Lower lobe of right lung (tissue), 2 donors: ENCODE results near the gene LAMC1. TPM values are rescaled to one million over a fixed set of nuclear protein-coding genes. Genes with fewer than 3 reads are reported as not detected.

ENCODE experiments used
- ATAC-seq, 2 donors: fragments of 200-7000 bp; cut with Tn5 transposase; one replicate each; pipeline ENCODE4 v1.9.1; 2020 to 2022; ENCODE audit warnings: mild to moderate bottlenecking in 2 of 2, moderate library complexity in 2 of 2
- DNase-seq: peaks from one replicate; pipeline ENCODE4 v3.0.0-alpha.2; 2020
- H3K27ac ChIP-seq: fragments of 200-600 bp; one replicate; pipeline ENCODE4 v1.8.0; 2022
- H3K27me3 ChIP-seq: fragments of 200-600 bp; one replicate; pipeline ENCODE4 v1.8.0; 2022; ENCODE audit warnings: low read depth
- H3K36me3 ChIP-seq: fragments of 200-600 bp; one replicate; pipeline ENCODE4 v1.8.0; 2022; ENCODE audit warnings: mild to moderate bottlenecking
- H3K4me1 ChIP-seq: fragments of 200-600 bp; one replicate; pipeline ENCODE4 v1.8.0; 2022
- H3K4me3 ChIP-seq: fragments of 200-600 bp; one replicate; pipeline ENCODE4 v1.8.0; 2022; ENCODE audit warnings: mild to moderate bottlenecking
- H3K9me3 ChIP-seq: fragments of 200-600 bp; one replicate; pipeline ENCODE4 v1.8.0; 2022
- intact Hi-C: fragments of 100-400 bp; cut with DNase I; formaldehyde crosslinking; loops from one replicate; pipeline ENCODE4 v1.11.0; 2022
- total RNA-seq: library from RNA; stranded (reverse); fragmentation: NEBNext Ultra II Directional; extraction: Animal tissue kit (Norgen Biotek cat#: 25700); gene quantifications from one replicate; pipeline ENCODE4 v1.2.1, GENCODE V29; 2021
- TF ChIP-seq, protein P1 (sequence below): fragments of 200-600 bp; IDR thresholded peaks from one replicate; pipeline ENCODE4 v1.8.0; 2022; ENCODE audit warnings: antibody characterized with exemption, mild to moderate bottlenecking
- donor health status: DM: no; HTN: yes; CAD: no; lungs with severe emphysema.

Gene LAMC1
- total RNA-seq, 1 donor from 2014 or later, result 96.9 TPM

DNA sequence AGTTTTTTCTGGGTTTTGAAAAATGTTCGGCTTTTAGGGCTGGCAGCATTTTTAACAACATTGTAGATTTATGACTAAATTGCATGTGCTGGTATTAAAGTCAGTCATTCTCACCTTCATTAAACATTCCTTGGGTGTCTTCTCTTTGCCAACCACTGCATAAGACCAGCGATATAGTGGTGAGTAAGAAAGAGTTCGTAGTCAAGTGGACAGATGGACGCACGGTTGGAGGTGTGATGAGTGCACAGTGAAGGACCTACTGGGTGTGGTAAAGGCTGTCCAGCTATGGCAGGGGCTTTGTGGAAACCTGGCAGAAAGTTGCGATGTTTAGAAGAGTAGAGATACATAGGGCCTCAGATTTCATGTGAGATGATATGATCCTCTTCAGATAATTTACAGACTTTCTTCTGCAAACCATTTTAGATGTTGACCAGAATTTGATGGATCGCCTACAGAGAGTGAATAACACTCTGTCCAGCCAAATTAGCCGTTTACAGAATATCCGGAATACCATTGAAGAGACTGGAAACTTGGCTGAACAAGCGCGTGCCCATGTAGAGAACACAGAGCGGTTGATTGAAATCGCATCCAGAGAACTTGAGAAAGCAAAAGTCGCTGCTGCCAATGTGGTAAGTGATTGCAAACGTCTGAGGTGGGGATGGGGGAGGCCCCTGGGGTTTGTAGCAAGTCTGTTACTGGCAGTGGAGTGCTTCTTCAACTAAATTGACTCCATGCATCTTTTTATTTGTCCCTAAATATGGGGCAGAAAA is 106.9 kb downstream of the LAMC1 start:
- Histone ChIP-seq H3K27me3 (no peaks in the 10 kb centered on the region), H3K4me1 (peaks cover 19% of the 10 kb centered on the region), H3K27ac (no peak overlapping the region), H3K4me3 (no peak overlapping the region), H3K9me3 (no peaks in the 10 kb centered on the region), H3K36me3 (peaks cover 95% of the 10 kb centered on the region)
- intact Hi-C loops, result no loop called here
- TF ChIP-seq, protein P1, sequence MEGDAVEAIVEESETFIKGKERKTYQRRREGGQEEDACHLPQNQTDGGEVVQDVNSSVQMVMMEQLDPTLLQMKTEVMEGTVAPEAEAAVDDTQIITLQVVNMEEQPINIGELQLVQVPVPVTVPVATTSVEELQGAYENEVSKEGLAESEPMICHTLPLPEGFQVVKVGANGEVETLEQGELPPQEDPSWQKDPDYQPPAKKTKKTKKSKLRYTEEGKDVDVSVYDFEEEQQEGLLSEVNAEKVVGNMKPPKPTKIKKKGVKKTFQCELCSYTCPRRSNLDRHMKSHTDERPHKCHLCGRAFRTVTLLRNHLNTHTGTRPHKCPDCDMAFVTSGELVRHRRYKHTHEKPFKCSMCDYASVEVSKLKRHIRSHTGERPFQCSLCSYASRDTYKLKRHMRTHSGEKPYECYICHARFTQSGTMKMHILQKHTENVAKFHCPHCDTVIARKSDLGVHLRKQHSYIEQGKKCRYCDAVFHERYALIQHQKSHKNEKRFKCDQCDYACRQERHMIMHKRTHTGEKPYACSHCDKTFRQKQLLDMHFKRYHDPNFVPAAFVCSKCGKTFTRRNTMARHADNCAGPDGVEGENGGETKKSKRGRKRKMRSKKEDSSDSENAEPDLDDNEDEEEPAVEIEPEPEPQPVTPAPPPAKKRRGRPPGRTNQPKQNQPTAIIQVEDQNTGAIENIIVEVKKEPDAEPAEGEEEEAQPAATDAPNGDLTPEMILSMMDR, result no peak
- DNase-seq (no peak), ATAC-seq (no peak)

DNA sequence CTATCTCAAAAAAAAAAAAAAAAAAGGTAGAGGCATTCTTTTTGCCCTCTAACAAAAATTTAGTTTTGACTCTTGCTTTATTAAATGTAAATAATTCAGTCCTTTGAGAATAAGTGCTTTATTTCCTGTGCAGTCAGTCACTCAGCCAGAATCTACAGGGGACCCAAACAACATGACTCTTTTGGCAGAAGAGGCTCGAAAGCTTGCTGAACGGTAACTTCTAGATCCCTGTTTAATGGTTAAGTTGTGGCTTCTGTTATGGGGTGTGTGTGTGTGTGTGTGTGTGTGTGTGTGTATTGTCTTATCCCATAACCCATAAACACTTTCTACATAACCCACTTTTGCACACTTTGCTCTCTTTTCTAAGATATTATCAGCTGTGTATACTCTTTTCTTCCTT is 107.9 kb downstream of the LAMC1 start:
- no peak for ATAC-seq
- Histone ChIP-seq H3K9me3 (no peaks in the 10 kb centered on the region), H3K4me3 (no peak overlapping the region), H3K27ac (no peak overlapping the region), H3K4me1 (peaks cover 9% of the 10 kb centered on the region), H3K27me3 (no peaks in the 10 kb centered on the region), H3K36me3 (peaks cover 99% of the 10 kb centered on the region)
- no peak for DNase-seq
- intact Hi-C loops, result no loop called here
- TF ChIP-seq, protein P1, result no peak

DNA sequence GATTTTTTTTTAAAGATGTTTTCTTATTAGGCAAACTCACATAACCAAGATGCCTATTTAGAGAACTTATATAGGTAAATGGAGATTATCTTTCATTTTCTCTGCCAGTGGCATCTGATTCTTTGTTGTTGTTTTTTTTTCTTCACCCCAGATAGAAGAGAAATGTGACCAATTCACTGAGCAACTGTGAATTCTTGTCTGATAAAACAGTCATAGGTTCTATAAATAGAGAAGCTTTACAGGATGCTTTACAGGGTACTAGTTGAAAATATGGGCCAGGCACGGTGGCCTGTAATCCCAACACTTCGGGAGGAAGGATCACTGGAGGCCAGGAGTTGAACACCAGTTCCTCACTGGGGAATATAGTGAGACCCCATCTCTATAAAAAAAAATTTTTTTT is 112.1 kb downstream of the LAMC1 start:
- DNase-seq (no peak), ATAC-seq (no peak)
- no peaks in the 10 kb centered on the region for H3K27me3 ChIP-seq
- H3K4me3 ChIP-seq, result no peak overlapping the region
- TF ChIP-seq, protein P1, result no peak
- peaks cover 15% of the 10 kb centered on the region for H3K4me1 ChIP-seq
- no peak overlapping the region for H3K27ac ChIP-seq
- intact Hi-C loops, result no loop called here
- H3K9me3 ChIP-seq, result no peaks in the 10 kb centered on the region
- peaks cover 82% of the 10 kb centered on the region for H3K36me3 ChIP-seq

DNA sequence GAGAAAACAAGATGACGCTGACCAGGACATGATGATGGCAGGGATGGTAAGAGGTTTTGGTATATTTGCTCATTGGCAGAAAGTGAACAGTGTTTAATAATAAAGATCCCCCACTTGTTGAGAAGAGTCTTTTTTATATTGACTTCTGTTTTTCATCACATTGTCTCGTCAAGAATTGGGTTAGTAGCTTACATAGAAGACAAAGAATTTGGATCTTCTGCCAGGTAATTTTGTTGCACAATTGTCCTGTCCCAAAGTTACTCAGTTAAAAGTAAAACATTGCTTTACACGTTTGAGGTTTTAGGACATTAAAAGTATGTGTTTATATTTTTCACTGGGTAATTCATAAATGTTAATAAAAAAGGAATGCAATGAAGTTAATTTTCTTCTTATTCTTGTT is 114.6 kb downstream of the LAMC1 start:
- ATAC-seq (no peak), DNase-seq (no peak)
- H3K9me3 ChIP-seq, result no peaks in the 10 kb centered on the region
- no peak overlapping the region for H3K27ac ChIP-seq
- H3K4me1 ChIP-seq, result peaks cover 15% of the 10 kb centered on the region
- peaks cover 77% of the 10 kb centered on the region for H3K36me3 ChIP-seq
- TF ChIP-seq, protein P1, result no peak
- H3K27me3 ChIP-seq, result no peaks in the 10 kb centered on the region
- no peak overlapping the region for H3K4me3 ChIP-seq
- intact Hi-C loops, result no loop called here

DNA sequence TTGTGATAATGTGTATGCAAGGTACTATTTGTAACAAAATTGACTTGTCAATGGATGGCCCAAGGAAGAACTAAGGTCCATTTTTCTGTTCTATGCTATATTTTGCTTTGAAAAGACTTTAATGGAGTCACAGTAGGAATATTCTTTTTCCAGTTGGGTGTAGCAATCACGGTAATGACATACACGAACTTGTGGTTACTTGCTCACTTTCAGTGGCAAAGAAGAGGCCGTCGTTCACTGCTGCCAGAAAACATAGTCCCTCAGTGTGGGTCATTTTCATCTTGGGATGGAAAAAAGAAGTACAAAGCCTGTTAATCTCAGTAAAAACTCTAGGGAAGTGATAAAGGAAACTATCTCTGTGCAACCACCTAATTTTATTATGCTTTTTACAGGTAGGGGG is 115.1 kb downstream of the LAMC1 start:
- Histone ChIP-seq H3K27ac (no peak overlapping the region), H3K4me3 (no peak overlapping the region), H3K27me3 (no peaks in the 10 kb centered on the region), H3K4me1 (peaks cover 15% of the 10 kb centered on the region), H3K36me3 (peaks cover 77% of the 10 kb centered on the region), H3K9me3 (no peaks in the 10 kb centered on the region)
- intact Hi-C loops, result no loop called here
- ATAC-seq, result no peak
- TF ChIP-seq, protein P1, result no peak
- no peak for DNase-seq
